Islet precursor cell (in vitro differentiated cells): ENCODE data around the gene ZNF598.

Experiments used
- DNase-seq: peaks from one replicate; pipeline ENCODE4 v3.0.0-alpha.2; 2018

The ZNF598 gene

DNA sequence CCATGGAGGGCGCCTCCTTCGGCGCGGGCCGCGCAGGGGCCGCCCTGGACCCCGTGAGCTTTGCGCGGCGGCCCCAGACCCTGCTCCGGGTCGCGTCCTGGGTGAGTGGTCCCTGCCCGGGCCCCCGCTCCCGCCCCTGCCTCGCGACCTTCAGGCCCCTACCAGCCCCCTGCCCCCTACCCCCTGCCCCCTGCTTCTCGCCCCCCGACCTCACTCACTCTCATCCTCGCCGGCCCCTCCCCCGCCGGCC is 19.6 kb downstream of the ZNF598 start:
- DNase-seq, result no peak

DNA sequence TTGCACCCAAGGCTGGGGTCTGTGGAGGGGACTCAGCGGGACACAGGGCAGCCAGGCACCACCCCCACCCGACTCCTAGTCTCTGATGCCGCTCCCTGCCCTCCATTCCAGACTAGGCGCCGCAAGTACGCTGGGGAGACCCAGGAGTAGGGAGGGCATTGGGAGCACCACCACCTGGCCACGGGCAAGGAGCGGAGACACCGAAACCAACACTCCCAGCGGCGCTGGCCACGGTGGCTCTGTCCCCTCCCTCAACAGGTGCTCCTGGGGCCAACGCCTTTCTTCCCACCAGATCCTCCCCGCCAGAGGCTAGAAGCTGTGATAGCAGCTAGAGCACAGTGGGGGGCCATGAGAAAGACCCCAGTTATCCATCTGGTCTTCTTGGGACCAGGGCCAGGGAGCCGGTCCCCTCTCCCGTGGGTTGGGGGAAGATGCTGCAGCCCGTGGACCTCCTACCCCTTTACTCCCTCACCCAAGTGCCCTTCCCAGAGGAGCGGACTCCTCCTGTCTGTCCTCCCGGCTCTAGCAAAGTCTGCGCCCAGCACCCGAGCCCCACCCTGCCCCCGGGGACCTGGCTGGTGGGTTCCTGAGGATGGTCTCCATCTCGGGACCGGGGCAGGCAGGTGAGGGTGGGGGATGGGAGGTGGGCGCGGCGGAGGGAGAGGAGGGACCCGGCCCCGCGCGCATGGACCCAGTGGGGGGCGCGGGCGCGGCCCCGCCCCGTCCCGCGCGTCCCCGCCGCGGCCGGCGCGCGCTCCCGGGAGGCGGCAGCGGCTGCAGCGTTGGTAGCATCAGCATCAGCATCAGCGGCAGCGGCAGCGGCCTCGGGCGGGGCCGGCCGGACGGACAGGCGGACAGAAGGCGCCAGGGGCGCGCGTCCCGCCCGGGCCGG is 20.2 kb downstream of the ZNF598 start, which contains the start of gene SYNGR3:
SYNGR3 (plus strand) TSS at position 762 of the 892 bp plus-strand sequence. CDS start 133 bp downstream, outside the sequence.
- no peak for DNase-seq

DNA sequence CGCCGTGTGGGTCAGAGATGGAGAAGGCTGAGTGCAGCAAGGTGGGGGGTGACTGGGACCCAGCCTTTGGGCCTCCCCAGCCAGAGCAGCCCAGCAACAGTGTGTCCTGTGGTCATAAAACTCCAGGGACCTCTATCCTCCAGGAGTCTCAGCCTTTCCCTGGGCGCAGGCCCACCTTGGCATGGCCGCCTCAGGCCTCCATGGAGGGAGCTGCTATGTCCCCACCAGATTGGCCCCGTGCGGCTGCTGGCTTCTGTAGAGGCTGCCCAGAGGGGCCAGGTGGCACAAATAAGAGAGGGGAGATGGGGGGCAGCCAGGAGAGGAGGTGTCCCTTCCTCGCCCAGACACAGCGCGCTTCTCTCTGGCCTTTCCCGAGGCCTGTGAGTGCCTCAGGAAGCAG is 22.4 kb downstream of the ZNF598 start:
- no peak for DNase-seq

- DNase-seq, result no peak
Observed at GRCh38 chr16:1985466-1986150, 24.0 kb downstream of the ZNF598 start.

DNA sequence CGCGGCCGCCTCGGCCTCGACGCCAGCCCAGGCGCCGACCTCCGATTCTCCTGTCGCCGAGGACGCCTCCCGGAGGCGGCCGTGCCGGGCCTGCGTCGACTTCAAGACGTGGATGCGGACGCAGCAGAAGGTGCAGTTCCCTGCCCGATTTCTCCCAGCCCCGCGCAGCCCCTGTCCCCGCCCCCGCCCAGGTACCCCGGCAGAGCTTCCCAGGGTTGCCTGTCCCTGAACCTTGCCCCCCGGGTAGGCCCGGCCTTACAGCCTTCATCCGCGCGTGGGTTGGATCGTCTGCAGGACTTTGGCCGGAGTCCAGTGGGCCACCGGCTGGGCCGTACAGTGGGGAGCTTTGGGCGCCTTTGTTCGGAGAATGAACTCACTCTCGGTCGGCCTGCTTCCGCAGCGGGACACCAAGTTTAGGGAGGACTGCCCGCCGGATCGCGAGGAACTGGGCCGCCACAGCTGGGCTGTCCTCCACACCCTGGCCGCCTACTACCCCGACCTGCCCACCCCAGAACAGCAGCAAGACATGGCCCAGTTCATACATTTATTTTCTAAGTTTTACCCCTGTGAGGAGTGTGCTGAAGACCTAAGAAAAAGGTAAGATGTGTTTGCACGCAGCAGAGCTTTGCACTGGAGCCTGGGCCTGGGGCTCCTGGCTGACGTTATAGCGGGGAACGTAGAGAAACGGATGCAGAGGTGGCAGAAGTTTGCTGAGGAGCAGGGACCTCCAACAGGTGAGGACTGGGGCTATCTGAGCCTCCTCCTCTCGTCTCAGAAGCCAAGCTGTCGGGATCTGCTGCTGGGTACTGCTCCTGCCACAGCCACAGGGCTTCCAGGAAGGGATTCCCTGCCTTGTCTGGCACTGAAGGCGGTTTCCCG is 25.0 kb downstream of the ZNF598 start:
- DNase-seq, result no peak

DNA sequence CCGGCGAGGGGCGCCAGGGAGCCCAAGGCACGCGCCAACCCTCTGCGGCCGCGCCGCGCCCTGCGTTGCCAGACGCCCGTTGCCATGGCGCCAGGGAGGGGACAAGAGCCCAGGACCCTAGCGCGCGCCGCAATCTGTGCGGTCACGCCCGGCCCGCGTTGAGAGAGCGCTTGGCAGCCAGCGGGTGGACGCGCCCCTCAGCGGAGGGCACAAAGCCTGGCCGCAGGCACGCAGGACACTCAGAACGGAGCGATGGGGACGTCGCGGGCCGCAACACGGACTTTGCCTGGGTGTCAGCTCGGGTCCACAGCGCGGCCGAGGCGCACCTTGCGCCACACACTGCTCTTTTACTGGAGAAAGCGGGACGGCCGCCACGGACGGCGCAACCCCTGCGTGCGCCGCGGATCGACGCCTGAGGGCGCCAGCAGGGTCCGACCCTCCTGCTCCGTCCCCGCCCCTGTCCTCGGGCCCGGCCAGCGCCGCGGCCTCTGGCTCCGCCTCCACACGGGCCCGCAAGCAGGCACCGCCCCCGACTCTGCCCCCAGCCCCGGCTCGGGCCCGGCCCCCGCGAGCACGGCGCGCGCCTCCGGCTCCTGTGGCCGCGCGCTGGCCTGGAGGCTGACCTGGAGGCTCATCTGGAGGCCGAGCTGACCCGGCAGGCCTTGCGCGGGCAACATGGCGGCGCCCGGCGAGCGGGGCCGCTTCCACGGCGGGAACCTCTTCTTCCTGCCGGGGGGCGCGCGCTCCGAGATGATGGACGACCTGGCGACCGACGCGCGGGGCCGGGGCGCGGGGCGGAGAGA is 25.9 kb downstream of the ZNF598 start, which contains the start of gene GFER:
GFER (plus strand) TSS at position 650 of the 803 bp plus-strand sequence; CDS start at position 676, 26 bp downstream.
- peak; percentile 97 for DNase-seq

- DNase-seq, result no peak
Observed at GRCh38 chr16:1982991-1983543, 26.6 kb downstream of the ZNF598 start.

DNA sequence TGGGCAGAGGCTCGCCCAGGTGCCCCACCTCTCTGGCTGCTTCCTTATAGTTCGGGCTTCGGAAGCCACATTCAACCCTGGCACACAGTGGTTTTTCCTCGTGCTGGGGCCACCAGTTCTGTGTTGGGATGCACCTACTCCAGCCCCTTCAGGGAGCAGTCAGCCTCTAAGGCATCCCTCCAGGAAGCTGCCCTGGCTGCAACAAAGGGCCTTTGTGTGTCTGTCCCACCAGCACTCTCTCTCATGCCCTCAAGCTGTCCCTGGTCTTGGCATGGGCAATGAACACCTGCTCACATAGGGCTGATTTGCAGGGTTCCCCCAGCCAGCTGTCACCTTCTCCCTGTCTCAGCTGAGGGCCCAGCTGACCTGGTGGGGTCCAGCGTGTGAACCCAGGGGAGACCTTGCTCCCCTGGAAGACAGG is 27.6 kb downstream of the ZNF598 start:
- no peak for DNase-seq

DNA sequence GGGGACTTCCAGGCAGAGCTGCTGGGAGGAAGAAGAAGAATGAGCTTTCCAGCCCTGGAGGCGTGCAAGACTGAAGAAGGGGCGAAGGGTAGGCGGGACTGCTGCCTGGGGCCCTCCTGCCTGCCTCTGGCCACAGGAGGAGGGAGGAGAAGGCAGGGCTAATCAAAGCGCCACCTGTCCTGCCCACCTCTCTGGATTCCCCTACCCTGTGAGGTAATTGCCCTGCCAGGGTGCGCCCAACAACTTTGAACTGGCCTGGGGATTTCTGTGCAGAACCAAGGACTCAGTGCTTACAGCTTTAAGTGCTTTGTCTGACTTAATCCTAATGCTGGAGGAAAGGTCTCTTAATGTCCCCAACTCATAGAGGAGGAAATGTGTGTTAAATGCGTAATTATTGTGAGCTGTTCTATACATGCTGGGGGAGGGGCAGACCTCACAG is 28.2 kb downstream of the ZNF598 start, which contains the start of gene NOXO1:
NOXO1 (minus strand) TSS at position 72 of the 439 bp plus-strand sequence. CDS start 290 bp downstream, outside the sequence.
- DNase-seq, result no peak

- no peak for DNase-seq
Observed at GRCh38 chr16:1980770-1981087, 28.9 kb downstream of the ZNF598 start.

DNA sequence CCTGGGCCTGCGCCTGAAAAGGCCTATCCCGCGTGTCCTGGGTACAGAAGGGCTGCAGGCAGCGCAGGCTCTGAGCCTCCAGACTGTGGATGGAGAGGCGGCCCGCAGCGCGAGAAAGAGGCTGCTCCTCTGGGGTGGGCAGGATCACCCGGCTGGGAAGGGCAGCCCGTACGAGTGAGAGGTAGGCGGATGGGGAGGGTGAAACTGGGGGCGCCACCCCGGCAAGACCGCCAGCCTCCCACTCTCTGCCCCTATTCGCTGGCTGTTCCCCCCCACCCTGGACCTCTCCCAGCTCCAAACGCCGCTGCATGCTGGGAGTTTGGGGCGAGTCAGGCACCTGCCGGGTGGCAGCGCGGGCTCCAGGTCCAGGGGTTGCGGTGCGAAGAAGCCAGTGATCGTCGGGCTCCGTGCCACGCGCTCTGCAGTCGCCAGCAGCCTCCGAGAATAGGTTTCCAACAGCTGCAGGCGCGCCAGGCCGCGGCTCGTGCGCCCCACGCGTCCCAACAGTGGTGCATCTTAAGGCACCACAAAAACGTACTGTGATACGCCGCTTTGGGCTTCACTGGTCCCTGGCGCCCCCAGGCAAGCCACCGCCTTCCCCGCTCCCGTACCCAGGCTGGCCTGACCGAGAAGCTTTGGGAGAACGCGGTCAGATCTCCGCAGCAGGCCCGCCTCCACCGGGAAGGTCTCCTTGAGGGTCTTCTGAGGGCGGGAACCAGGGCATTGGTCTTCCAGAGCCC is 29.4 kb downstream of the ZNF598 start:
- no peak for DNase-seq

- peak; percentile 85 for DNase-seq
Observed at GRCh38 chr16:1979271-1980029, 30.2 kb downstream of the ZNF598 start.

GRCh38 chr16:1978476-1979120 is 31.0 kb downstream of the ZNF598 start:
- no peak for DNase-seq

GRCh38 chr16:1977875-1978268 is 31.7 kb downstream of the ZNF598 start:
- DNase-seq, result no peak

- no peak for DNase-seq
Observed at GRCh38 chr16:1976951-1977874, 32.4 kb downstream of the ZNF598 start.

GRCh38 chr16:1976216-1976520 is 33.5 kb downstream of the ZNF598 start:
- DNase-seq, result no peak

DNA sequence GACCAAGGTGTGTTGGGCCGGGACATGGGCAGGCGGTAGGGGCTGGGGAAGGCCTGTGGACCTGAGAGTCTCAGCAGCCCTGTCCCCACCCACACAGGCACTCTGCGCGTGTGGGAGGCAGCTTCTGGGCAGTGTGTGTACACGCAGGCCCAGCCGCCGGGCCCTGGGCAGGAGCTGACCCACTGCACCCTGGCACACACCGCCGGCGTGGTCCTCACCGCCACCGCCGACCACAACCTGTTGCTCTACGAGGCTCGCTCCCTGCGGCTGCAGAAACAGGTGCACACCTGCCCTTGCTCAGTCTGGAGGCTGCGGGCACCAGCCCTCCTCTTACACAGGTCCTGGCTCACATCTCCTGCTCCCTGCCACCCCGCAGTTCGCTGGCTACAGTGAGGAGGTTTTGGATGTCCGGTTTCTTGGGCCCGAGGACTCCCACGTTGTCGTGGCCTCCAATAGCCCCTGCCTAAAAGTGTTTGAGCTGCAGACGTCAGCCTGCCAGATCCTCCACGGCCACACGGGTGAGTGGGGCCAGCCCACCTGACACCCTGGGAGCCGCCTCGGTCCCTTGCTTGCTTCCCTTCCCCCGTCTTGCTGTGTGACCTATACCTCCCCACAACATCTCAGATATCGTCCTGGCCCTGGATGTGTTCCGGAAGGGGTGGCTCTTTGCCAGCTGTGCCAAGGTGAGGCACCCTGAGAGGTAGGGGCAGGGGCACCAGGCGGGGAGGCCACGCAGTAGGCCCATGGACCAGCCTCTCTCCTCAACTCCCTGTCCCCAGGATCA is 34.0 kb downstream of the ZNF598 start:
- DNase-seq, result no peak
